GM13976 (cell line): ENCODE data around the gene WDR47.
"Not testable (repeated sequence)": the region's sequence is repeated elsewhere in the genome, so short reads cannot be mapped to it uniquely, and the experiment has no call there.

Experiments
- DNase-seq: peaks from one replicate; pipeline ENCODE4 v3.0.0; 2012; ENCODE audit warnings: low spot score
- CTCF ChIP-seq: IDR thresholded peaks from 2 replicates; pipeline ENCODE4 v1.5.1; 2012; ENCODE audit warnings: borderline replicate concordance, mild to moderate bottlenecking; ENCODE audit not compliant: insufficient read depth; ENCODE audit errors: extremely low read depth, missing control alignments, control extremely low read depth
- in situ Hi-C: fragments of 300-500 bp; cut with MboI; formaldehyde crosslinking; loops from one replicate; pipeline ENCODE4 v1.12.0; 2022; ENCODE audit warnings: low sequenced_read_pairs, mixed read lengths, inconsistent platforms; ENCODE audit not compliant: unreplicated experiment

WDR47 gene

GRCh38 chr1:109040627-109040988 is 1.3 kb downstream of the WDR47 start:
- in situ Hi-C loops: no loop called here
- no peak for DNase-seq
- no peak for TF ChIP-seq CTCF

- TF ChIP-seq CTCF: no peak
- in situ Hi-C loops: no loop called here
- DNase-seq: no peak
These were observed 7.5 kb downstream of the WDR47 start for GRCh38 chr1:109034382-109034781.

GRCh38 chr1:109029493-109029892 is 12.4 kb downstream of the WDR47 start:
- DNase-seq, in situ Hi-C loops: not testable (repeated sequence)

GRCh38 chr1:109027841-109028240 is 14.1 kb downstream of the WDR47 start:
- no peak for DNase-seq
- no peak for TF ChIP-seq CTCF
- in situ Hi-C loops: no loop called here

GRCh38 chr1:109025694-109026093 is 16.2 kb downstream of the WDR47 start:
- in situ Hi-C loops: no loop called here
- TF ChIP-seq CTCF: no peak
- no peak for DNase-seq

GRCh38 chr1:109024646-109025045 is 17.3 kb downstream of the WDR47 start:
- in situ Hi-C loops: no loop called here
- TF ChIP-seq CTCF: no peak

GRCh38 chr1:109020693-109021257 is 21.1 kb downstream of the WDR47 start:
- DNase-seq: no peak
- no peak for TF ChIP-seq CTCF
- in situ Hi-C loops: no loop called here

More at GRCh38 chr1:109024646-109025045, 17.3 kb downstream of the WDR47 start:
- no peak for DNase-seq

- in situ Hi-C loops, DNase-seq: not testable (repeated sequence)
These were observed 24.2 kb downstream of the WDR47 start for GRCh38 chr1:109017719-109018118.
